HEK293 (cell line): ENCODE data around the gene ACTG2.

Source experiments
- KLF9 ChIP-seq: fragments of 450-650 bp; formaldehyde crosslinking; IDR thresholded peaks from 2 replicates; pipeline ENCODE4 v1.5.1; 2016; ENCODE audit warnings: missing biosample characterization, missing genetic modification characterization, low read depth
- SALL2 ChIP-seq: fragments of 450-650 bp; formaldehyde crosslinking; IDR thresholded peaks from 2 replicates; pipeline ENCODE4 v1.5.0; 2017; ENCODE audit warnings: missing biosample characterization, mild to moderate bottlenecking, missing genetic modification characterization, borderline replicate concordance
- ZBTB21 ChIP-seq: fragments of 450-650 bp; formaldehyde crosslinking; IDR thresholded peaks from 2 replicates; pipeline ENCODE4 v1.5.1; 2017; ENCODE audit warnings: missing biosample characterization, missing genetic modification characterization
- ZFP37 ChIP-seq: fragments of 450-650 bp; formaldehyde crosslinking; IDR thresholded peaks from 2 replicates; pipeline ENCODE4 v1.5.1; 2016; ENCODE audit warnings: missing biosample characterization, missing genetic modification characterization
- ZNF274 ChIP-seq, 2 experiments: fragments of 200-500 bp in 1 of 2; fragments of 450-650 bp in 1 of 2; sonication (Bioruptor generic) in 1 of 2; formaldehyde crosslinking in 1 of 2; IDR thresholded peaks; 2 replicates each; pipeline versions ENCODE4 v1.5.1 to v1.6.1; 2014 to 2016; ENCODE audit warnings: borderline replicate concordance in 1 of 2, inconsistent platforms in 1 of 2, low read length in 1 of 2, missing biosample characterization in 1 of 2, missing genetic modification characterization in 1 of 2
- ZNF510 ChIP-seq: fragments of 450-650 bp; formaldehyde crosslinking; IDR thresholded peaks from 2 replicates; pipeline ENCODE4 v1.5.1; 2018; ENCODE audit warnings: mild to moderate bottlenecking, missing genetic modification characterization, missing biosample characterization; ENCODE audit not compliant: insufficient replicate concordance
- ZNF558 ChIP-seq: fragments of 450-650 bp; formaldehyde crosslinking; IDR thresholded peaks from 2 replicates; pipeline ENCODE4 v1.5.1; 2016; ENCODE audit warnings: missing biosample characterization, missing genetic modification characterization
- TF ChIP-seq, protein P1 (sequence below): fragments of 450-650 bp; formaldehyde crosslinking; IDR thresholded peaks from 2 replicates; pipeline ENCODE4 v1.5.1; 2016; ENCODE audit warnings: missing biosample characterization, missing genetic modification characterization
- TF ChIP-seq, protein P2 (sequence below): IDR thresholded peaks from 2 replicates; pipeline ENCODE4 v1.6.1; 2011; ENCODE audit warnings: mild to moderate bottlenecking, low read depth, low read length, borderline replicate concordance

DNA sequence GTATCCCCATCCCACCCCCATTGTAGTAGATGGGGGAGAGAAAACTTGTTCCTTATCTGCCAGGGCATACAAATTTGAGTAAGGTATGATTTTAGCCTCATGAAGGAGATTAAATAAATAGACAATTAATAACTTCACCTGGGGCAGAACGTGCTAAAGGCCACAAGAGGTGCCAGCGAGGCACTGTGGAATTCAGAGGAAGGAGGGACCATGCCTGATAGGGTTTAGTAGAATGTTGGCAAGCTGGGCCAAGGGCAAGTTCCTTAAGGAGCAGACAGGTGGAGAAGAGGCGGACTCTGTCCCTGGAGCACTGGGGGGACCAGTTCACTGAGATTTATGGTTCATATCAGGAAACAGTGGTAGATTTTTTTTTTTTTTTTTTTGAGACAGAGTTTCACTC, 41.5 kb upstream of the ACTG2 start:
- TF ChIP-seq ZBTB21 (tag by site-specific recombination) (no peak), ZNF558 (tag by site-specific recombination) (no peak), KLF9 (tag by site-specific recombination) (no peak), ZFP37 (tag by site-specific recombination) (no peak), ZNF510 (tag by site-specific recombination) (no peak), SALL2 (tag by site-specific recombination) (no peak), ZNF274 (IDR thresholded peaks at IDR 0.05; ENCODE audit: low read length) (no peak), ZNF274 (tag by site-specific recombination; IDR thresholded peaks at IDR 0.05; ENCODE audit: borderline replicate concordance) (no peak)
- TF ChIP-seq, protein P1, sequence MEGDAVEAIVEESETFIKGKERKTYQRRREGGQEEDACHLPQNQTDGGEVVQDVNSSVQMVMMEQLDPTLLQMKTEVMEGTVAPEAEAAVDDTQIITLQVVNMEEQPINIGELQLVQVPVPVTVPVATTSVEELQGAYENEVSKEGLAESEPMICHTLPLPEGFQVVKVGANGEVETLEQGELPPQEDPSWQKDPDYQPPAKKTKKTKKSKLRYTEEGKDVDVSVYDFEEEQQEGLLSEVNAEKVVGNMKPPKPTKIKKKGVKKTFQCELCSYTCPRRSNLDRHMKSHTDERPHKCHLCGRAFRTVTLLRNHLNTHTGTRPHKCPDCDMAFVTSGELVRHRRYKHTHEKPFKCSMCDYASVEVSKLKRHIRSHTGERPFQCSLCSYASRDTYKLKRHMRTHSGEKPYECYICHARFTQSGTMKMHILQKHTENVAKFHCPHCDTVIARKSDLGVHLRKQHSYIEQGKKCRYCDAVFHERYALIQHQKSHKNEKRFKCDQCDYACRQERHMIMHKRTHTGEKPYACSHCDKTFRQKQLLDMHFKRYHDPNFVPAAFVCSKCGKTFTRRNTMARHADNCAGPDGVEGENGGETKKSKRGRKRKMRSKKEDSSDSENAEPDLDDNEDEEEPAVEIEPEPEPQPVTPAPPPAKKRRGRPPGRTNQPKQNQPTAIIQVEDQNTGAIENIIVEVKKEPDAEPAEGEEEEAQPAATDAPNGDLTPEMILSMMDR (tag by site-specific recombination), result 0 out of 2 replicates have a peak, but pooled peaks have one; percentile 25
- TF ChIP-seq, protein P2, sequence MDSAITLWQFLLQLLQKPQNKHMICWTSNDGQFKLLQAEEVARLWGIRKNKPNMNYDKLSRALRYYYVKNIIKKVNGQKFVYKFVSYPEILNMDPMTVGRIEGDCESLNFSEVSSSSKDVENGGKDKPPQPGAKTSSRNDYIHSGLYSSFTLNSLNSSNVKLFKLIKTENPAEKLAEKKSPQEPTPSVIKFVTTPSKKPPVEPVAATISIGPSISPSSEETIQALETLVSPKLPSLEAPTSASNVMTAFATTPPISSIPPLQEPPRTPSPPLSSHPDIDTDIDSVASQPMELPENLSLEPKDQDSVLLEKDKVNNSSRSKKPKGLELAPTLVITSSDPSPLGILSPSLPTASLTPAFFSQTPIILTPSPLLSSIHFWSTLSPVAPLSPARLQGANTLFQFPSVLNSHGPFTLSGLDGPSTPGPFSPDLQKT, result no peak
